Suprapubic skin (tissue), 3 donors: Measurements from ENCODE around the gene MAD1L1.

Experiments
- CTCF ChIP-seq, 2 donors: fragments of 200-600 bp in 1 of 2; fragments of 450-650 bp in 1 of 2; sonication (generic) in 1 of 2; IDR thresholded peaks; one replicate each; pipeline ENCODE4 v1.5.1; 2016 to 2019; ENCODE audit warnings: antibody characterized with exemption in 2 of 2, mild to moderate bottlenecking in 1 of 2, moderate library complexity in 1 of 2
- POLR2AphosphoS5 ChIP-seq, 3 donors: sonication (generic); formaldehyde crosslinking; IDR thresholded peaks; one replicate each; pipeline ENCODE4 v1.6.1; 2017; ENCODE audit warnings: antibody characterized with exemption in 3 of 3

- no peak for TF ChIP-seq CTCF (IDR thresholded peaks at IDR 0.05)
- TF ChIP-seq POLR2AphosphoS5 (IDR thresholded peaks at IDR 0.05), result no peak
These were observed 68.1 kb downstream of the MAD1L1 start for GRCh38 chr7:2164646-2165045.
